ENCODE results near the gene TBC1D5. TPM values are rescaled to one million over a fixed set of nuclear protein-coding genes. Genes with fewer than 3 reads are reported as not detected.

TBC1D5 gene
- total RNA-seq, 1 donor from 2014 or later: 48.1 TPM

GRCh38 chr3:17386432-17386831 is 356.0 kb downstream of the TBC1D5 start:
- peaks cover 10% of the 10 kb centered on the region for H3K4me1 ChIP-seq
- no peak for DNase-seq (ENCODE audit: extremely low spot score in 2 of 2)
- no peak overlapping the region for H3K4me3 ChIP-seq
- H3K9me3 ChIP-seq: no peaks in the 10 kb centered on the region
- no peak overlapping the region for H3K27ac ChIP-seq
- H3K36me3 ChIP-seq: no peaks in the 10 kb centered on the region
- intact Hi-C loops (cut with DNase I): no loop called here
- H3K27me3 ChIP-seq: no peaks in the 10 kb centered on the region
- TF ChIP-seq CTCF (IDR thresholded peaks at IDR 0.05) (no peak), POLR2AphosphoS5 (IDR thresholded peaks at IDR 0.05; ENCODE audit: insufficient read depth in 1 of 2, low read depth in 1 of 2) (no peak), POLR2A (IDR thresholded peaks at IDR 0.05) (no peak)

DNA sequence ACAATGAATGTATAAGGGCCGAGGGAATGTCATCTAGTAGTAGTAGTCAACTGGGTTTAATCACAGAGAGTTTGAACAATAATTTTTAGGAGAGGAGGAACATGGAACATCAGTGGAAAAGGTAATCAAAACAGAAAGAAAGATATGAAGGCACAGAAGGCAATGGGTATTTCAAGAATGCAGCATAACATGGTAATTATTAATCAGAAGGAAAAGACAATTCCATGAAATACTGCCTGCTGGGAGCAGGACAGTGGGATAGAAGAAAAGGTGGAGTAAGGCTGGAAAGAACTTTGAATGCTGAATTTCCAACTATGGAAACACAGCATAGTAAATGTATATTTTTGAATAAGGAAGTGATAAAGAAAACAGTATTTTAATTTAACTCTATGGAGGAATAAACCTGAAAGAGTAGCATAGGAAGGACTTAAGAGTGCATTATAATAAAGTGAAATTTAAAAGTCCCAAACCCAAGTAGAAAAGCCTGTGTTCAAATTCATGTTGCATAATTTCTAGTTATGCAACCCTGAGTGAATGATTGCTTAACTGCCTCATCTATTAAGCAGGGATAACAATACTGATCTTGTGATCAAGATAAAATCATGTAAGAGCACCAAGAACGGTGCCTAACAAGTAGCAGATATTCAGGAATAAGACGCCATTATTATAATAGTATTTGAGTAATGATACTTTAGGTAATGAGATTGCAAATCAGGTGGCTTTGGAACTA is 357.7 kb downstream of the TBC1D5 start:
- no peak for DNase-seq (ENCODE audit: extremely low spot score in 2 of 2)
- H3K27me3 ChIP-seq: no peaks in the 10 kb centered on the region
- H3K36me3 ChIP-seq: no peaks in the 10 kb centered on the region
- no peak overlapping the region for H3K4me3 ChIP-seq
- no peak overlapping the region for H3K27ac ChIP-seq
- intact Hi-C loops (cut with DNase I): no loop called here
- peaks cover 10% of the 10 kb centered on the region for H3K4me1 ChIP-seq
- H3K9me3 ChIP-seq: no peaks in the 10 kb centered on the region
- no peak for TF ChIP-seq POLR2AphosphoS5 (IDR thresholded peaks at IDR 0.05; ENCODE audit: insufficient read depth in 1 of 2, low read depth in 1 of 2)
- no peak for TF ChIP-seq CTCF (IDR thresholded peaks at IDR 0.05)
- TF ChIP-seq POLR2A (IDR thresholded peaks at IDR 0.05): no peak

- no peaks in the 10 kb centered on the region for H3K4me1 ChIP-seq
- intact Hi-C loops (cut with DNase I): no loop called here
- H3K9me3 ChIP-seq: no peaks in the 10 kb centered on the region
- no peak for DNase-seq (ENCODE audit: extremely low spot score in 2 of 2)
- no peak overlapping the region for H3K4me3 ChIP-seq
- no peak overlapping the region for H3K27ac ChIP-seq
- TF ChIP-seq POLR2A (IDR thresholded peaks at IDR 0.05) (no peak), POLR2AphosphoS5 (IDR thresholded peaks at IDR 0.05; ENCODE audit: insufficient read depth in 1 of 2, low read depth in 1 of 2) (no peak), CTCF (IDR thresholded peaks at IDR 0.05) (no peak)
- peaks cover 0 to 8% of the 10 kb centered on the region in 2 donors for H3K36me3 ChIP-seq
- H3K27me3 ChIP-seq: no peaks in the 10 kb centered on the region
Observed at GRCh38 chr3:17373304-17373703, 369.1 kb downstream of the TBC1D5 start.

GRCh38 chr3:17372362-17373210 is 369.8 kb downstream of the TBC1D5 start:
- Histone ChIP-seq H3K36me3 (peaks cover 0 to 8% of the 10 kb centered on the region in 2 donors), H3K27ac (no peak overlapping the region), H3K9me3 (no peaks in the 10 kb centered on the region), H3K4me3 (no peak overlapping the region), H3K4me1 (no peaks in the 10 kb centered on the region), H3K27me3 (no peaks in the 10 kb centered on the region)
- TF ChIP-seq POLR2A (IDR thresholded peaks at IDR 0.05) (no peak), CTCF (IDR thresholded peaks at IDR 0.05) (no peak), POLR2AphosphoS5 (IDR thresholded peaks at IDR 0.05; ENCODE audit: insufficient read depth in 1 of 2, low read depth in 1 of 2) (no peak)
- no peak for DNase-seq (ENCODE audit: extremely low spot score in 2 of 2)
- intact Hi-C loops (cut with DNase I): no loop called here

All from vagina (tissue), 2 donors.